T-helper 22 cell (primary cell): ENCODE measurements around the gene XKR7.
A peak's percentile ranks its signal among the peaks of the same experiment; 100 is the strongest.
"Not testable (repeated sequence)": the region's sequence is repeated elsewhere in the genome, so short reads cannot be mapped to it uniquely, and the experiment has no call there.

Source experiments
- DNase-seq: peaks from one replicate; pipeline ENCODE4 v3.0.0-alpha.2; 2020; ENCODE audit warnings: low read depth

XKR7 gene

DNA sequence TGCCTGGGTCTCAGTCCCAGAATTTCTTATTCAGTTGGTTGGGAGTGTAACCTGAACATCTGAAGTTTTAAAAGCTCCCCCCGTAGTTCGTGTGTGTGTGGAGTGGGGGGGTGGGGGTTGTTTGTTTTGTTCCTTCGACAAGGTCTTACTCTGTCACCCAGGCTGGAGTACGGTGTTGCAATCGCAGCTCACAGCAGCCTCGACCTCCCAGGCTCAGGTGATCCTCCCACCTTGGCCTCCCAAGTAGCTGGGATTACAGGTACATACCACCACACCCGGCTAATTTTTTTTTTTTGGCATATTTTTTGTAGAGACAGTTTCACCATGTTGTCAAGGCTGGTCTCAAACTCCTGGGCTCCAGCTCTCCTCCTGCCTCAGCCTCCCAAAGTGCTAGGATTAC, 45.4 kb downstream of the XKR7 start:
- DNase-seq, result no peak

DNA sequence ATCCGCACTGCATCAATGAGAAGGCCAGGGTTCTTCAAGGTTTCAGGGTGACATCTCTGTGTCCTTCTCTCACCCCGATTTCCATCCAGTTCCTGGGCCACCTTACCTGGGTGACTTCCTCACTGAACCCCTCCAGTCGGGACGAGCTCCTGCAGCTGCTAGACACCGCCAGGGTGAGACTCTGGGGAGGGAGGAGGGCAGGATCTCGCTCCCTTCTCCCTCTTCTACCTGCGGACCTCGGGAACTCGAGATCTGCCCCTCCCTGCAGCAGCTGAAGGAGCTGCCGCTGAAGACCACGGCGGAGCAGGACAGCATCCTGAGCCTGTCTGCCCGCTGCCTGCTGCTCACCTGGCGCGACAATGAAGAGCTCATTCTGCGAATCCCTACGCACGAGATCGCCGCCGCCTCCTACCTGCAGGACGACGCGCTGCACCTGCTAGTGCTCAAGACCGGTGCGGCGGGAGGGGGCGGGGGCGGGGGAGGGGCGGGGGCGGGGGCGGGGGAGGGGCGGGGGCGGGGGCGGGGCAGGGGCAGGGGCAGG, 49.8 kb downstream of the XKR7 start:
- peak; percentile 34 for DNase-seq

DNA sequence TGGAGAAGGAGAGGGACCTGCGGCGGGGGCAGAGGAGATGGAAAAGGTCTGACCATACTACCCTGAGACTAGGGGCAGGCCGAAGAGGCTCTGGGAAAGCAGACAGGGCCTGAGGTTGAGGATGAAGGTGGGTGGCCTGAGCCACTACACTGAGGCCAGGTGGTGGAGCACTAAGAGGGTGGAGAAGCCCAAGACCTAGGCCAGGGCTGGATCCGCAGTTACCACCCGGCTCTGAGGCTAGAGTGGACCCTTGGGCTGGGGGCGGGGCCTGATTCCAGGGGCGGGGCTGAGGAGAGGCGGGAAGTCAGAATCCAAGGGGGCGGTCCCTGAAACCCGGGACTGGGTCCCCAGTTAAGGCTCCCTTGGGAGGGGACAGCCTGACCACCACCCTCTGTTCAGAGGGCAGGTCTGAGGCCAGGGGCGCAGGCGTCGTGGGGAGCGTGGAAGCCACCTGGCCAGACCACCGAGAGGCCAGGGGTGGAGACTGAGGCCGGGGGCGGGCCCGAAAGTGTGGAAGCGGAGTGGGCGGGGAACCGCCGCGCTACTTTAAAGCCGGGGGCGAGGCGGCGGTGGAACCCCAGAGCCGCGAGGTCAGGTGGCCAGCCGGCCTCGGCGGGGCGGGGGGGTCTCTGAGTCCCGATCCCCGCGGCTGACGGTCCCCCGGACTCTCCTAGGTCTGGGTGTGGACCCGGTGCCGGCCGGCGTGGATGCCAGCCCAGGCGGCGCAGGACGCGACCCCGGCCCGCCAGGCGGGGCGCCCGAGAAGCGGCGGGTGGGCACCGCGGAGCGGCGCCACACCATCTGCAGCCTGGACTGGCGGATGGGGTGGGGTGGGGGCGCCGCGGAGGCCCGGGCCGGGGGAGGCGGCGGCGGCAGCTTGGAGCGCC, 50.6 kb downstream of the XKR7 start:
- peak; percentile 5 for DNase-seq

- DNase-seq, result no peak
Measured at GRCh38 chr20:32019156-32019510, 51.2 kb downstream of the XKR7 start.

DNA sequence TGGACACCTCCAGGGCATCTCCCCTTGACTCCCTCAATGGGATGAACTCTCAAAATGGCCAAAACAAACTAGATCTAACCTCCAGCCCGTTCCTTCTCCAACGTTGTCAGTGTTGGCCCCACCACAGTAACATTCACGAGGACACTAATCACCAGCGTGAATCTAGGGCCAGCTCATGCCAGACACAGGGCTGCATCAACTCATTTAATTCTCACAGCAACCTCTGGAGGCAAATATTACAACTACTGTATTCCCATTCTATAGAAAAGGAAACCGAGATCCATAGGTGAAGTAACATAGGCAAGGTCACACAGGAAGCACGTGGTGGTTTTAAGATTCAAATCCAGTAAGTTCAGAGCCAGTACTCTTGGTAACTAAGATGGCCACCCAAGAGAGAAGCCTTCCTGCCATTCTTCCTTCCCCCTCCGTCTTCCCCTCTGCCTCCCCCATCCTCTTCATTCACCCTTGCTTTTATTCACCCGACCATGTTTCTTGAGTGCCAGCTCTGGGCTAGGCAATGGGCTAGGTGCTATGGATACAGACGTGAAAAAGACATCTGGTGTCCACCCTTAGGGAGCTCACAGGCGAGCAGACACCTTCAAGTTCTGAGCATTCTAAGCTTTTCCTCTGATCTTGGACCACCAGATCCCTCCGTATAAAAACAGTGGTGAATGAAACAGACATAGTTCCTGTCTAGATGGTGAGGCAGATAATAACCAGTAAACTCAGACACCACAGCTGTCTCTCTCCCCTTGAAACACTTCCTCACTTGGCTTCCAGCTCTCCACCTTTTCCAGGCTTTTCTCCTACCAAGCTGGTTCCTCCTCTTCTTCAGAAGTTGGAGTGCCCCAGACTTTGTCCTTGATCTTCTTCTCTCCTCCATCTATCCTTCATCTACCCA, 51.9 kb downstream of the XKR7 start:
- no peak for DNase-seq

DNA sequence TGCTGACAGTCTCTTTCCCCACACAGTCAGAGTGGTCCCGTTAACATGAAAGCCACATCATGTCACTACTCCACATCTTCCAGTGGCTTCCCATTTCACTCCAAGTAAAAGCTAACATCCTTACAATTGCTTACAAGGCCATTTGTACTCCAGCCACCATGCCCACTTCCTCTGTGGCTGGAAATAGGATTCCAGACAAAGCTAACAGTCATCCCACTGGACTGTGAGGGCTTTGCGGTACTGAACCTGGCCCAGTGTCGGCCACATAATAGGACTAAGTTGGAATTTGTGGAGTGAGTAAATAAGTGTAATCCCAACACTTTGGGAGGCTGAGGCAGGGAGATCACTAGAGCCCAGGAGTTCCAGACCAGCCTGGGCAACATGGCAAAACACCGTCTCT, 53.1 kb downstream of the XKR7 start:
- DNase-seq, result no peak

GRCh38 chr20:32024683-32025295, 56.8 kb downstream of the XKR7 start:
- no peak for DNase-seq

GRCh38 chr20:32027643-32028042, 59.7 kb downstream of the XKR7 start:
- no peak for DNase-seq

DNA sequence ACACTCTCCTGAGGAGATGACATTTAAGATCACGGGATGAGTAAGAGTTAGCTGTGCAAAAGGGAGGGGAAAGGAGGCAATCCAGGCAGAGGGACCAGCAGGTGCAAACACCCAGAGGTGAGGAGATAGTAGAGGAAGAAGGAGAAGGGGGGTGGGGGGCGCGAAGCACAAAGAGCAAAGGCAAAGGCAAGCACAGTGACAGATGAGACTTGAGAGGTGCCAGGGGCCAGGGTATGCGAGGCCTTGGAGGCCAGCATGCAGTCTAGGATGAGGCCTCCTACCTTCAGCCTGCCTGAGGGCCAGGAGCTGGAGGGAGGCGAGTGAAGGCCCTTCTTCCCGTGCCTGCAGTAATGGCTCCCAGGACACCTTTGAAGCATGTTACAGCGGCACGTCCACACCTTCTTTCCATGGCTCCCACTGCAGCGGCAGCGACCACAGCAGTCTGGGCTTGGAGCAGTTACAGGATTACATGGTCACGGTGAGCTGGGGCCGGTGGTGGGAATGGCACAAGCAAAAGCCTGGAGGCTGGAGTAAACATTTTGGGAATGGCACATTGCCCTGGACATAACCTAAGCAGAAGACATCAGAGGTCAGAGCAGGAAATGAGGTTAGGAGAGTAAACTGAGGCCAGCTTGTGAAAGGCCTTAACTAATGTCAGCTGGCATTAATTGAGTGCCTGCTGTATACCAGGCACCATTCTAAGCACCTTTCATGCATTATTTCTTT, 60.9 kb downstream of the XKR7 start:
- DNase-seq, result no peak

DNA sequence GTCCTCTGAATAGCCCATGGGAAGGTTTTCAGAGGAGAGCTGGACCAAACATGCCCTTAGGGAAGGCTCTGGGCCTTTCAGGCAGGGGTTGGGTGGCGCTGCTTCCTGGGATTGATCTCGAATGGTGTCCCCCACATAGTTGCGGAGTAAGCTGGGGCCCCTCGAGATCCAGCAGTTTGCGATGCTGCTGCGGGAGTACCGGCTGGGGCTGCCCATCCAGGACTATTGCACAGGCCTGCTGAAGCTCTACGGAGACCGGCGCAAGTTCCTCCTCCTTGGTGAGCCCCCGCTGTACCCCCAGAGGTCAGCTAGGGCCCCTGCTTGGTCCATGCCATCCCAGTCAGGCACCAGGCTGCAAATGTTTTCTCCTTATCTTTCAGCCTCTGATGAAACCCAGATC, 61.6 kb downstream of the XKR7 start:
- no peak for DNase-seq

GRCh38 chr20:32031007-32031958, 63.3 kb downstream of the XKR7 start:
- peak; percentile 11 for DNase-seq

DNA sequence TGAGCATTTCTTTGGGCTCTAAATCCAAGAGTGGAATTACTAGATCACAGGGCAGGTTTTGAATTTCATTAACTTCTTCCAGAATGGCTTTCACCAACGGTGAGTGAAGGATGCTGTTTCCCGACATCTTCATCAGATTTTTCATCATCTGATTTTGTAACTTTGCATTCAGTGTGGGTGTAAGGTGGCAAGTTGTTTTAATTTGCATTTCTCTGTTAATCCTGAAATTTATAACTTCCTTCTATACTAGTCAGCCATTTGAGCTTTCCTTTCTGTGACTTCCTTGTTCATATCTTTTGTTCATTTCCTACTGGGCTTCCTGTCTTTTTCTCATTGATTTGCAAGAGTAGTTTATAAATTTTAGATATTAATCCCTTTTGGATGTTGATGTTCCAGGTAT, 65.4 kb downstream of the XKR7 start:
- no peak for DNase-seq

- not testable (repeated sequence) for DNase-seq
Measured at GRCh38 chr20:32033721-32034120, 65.8 kb downstream of the XKR7 start.

- DNase-seq, result no peak
Measured at GRCh38 chr20:32034581-32035425, 66.9 kb downstream of the XKR7 start.

GRCh38 chr20:32035426-32035779, 67.5 kb downstream of the XKR7 start:
- no peak for DNase-seq

DNA sequence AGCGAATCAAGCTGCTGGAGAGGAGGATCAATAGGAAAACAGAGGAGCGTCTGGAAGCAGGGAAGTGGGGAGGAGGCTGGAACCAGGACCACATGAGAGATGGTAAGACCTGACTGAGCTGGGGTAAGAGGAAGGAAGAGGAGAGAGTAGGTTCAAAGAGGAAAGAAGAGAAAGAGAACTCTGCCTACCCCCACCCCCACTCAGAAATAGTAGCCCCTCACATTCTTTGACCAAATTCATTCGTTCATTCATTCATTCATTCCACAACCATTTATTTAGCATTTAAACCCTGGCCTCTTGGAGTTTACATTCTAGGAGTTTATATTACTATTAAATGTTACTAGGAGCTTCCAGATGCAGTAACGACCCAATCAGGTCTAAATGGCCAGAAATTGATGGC, 68.3 kb downstream of the XKR7 start:
- no peak for DNase-seq

GRCh38 chr20:32036716-32037485, 69.0 kb downstream of the XKR7 start:
- DNase-seq, result no peak

DNA sequence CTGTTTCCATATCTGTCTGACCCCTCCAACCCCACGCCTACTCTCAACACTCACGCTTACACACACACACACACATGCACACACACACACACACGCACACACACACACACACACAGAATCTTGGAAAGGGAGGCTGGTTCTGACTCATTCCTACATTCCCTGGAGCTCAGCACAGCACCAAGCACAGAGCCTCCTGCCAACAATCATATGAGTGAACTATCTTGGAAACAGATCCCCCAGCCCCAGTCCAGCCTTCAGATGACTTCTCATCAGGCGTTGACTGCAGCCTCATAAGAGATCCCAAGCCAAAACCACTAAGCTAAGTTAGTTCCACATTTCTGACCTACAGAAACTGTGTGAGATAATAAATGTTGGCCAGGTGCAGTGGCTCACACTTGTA, 70.0 kb downstream of the XKR7 start:
- no peak for DNase-seq
